Caco-2 (cell line): ENCODE data around the gene IGLL5. TPM values are rescaled to one million over a fixed set of nuclear protein-coding genes. Genes with fewer than 3 reads are reported as not detected.

Experiments used
- BruUV-seq: library from RNA; stranded (reverse); fragments of 400-500 nt; replicated peaks from 2 replicates; lab custom pipeline; 2021; lab: Mats Ljungman, UMichigan
- CTCF ChIA-PET: fragments of 300-600 bp; sonication (Branson Sonifier 250); formaldehyde crosslinking; loops from one replicate; lab custom pipeline; 2022; ENCODE audit warnings: antibody characterized with exemption; lab: Charles Lee
- POLR2A ChIA-PET: fragments of 300-600 bp; sonication (Branson Sonifier 250); formaldehyde crosslinking; loops from one replicate; lab custom pipeline; 2022; ENCODE audit warnings: antibody characterized with exemption; lab: Charles Lee
- DNase-seq, 2 experiments: peaks; one replicate each; pipeline versions ENCODE4 v3.0.0 to v3.0.0-alpha.2; 2020 to 2022
- H3K27me3 ChIP-seq: replicated peaks from 2 replicates; pipeline ENCODE4 v1.6.0; 2011; ENCODE audit warnings: low read length; ENCODE audit not compliant: control insufficient read depth, insufficient read depth
- H3K36me3 ChIP-seq: 2 replicates; pipeline ENCODE4 v1.5.1; 2011; ENCODE audit warnings: low read length; ENCODE audit not compliant: control insufficient read depth, insufficient read depth
- H3K4me1 ChIP-seq: fragments of 250-450 bp; sonication (Bioruptor Pico); 2 replicates; pipeline ENCODE4 v1.5.1; 2020; ENCODE audit warnings: mild to moderate bottlenecking
- H3K4me3 ChIP-seq: 2 replicates; pipeline ENCODE4 v1.5.1; 2011; ENCODE audit warnings: low read depth, mild to moderate bottlenecking, control low read depth, low read length
- H3K9me3 ChIP-seq: fragments of 250-450 bp; sonication (Bioruptor Pico); 2 replicates; pipeline ENCODE4 v1.5.1; 2020; ENCODE audit warnings: mild to moderate bottlenecking, moderate library complexity
- H3K27ac Mint-ChIP-seq: one replicate; pipeline ENCODE4 v1.8.0; 2022; ENCODE audit warnings: mixed read lengths; ENCODE audit not compliant: unreplicated experiment
- H3K27me3 Mint-ChIP-seq: one replicate; pipeline ENCODE4 v1.8.0; 2022; ENCODE audit warnings: mixed read lengths; ENCODE audit not compliant: insufficient read depth, unreplicated experiment
- H3K36me3 Mint-ChIP-seq: one replicate; pipeline ENCODE4 v1.8.0; 2022; ENCODE audit warnings: mild to moderate bottlenecking, mixed read lengths; ENCODE audit not compliant: insufficient read depth, unreplicated experiment
- H3K4me1 Mint-ChIP-seq: one replicate; pipeline ENCODE4 v1.8.0; 2022; ENCODE audit warnings: low read depth, mixed read lengths; ENCODE audit not compliant: unreplicated experiment
- H3K4me3 Mint-ChIP-seq: one replicate; pipeline ENCODE4 v1.8.0; 2022; ENCODE audit warnings: mild to moderate bottlenecking, moderate library complexity, mixed read lengths; ENCODE audit not compliant: unreplicated experiment
- H3K9me3 Mint-ChIP-seq: one replicate; pipeline ENCODE4 v1.8.0; 2022; ENCODE audit warnings: mixed read lengths; ENCODE audit not compliant: unreplicated experiment
- CTCF ChIP-seq, 2 experiments: fragments of 200-600 bp in 1 of 2; IDR thresholded peaks; 1 replicate in 1 of 2; 2 replicates in 1 of 2; pipeline versions ENCODE4 v1.5.1 to v1.8.0; 2011 to 2022; ENCODE audit warnings: antibody characterized with exemption in 1 of 2, control low read depth in 1 of 2, inconsistent platforms in 1 of 2, low read depth in 1 of 2, low read length in 1 of 2, mild to moderate bottlenecking in 1 of 2, moderate library complexity in 1 of 2; ENCODE audit not compliant: insufficient read depth in 1 of 2, severe bottlenecking in 1 of 2, unreplicated experiment in 1 of 2
- intact Hi-C: fragments of 100-400 bp; cut with micrococcal nuclease; formaldehyde crosslinking; loops from one replicate; pipeline ENCODE4 v1.10.0; 2022; ENCODE audit not compliant: unreplicated experiment
- total RNA-seq: library from RNA; stranded (reverse); gene quantifications from 2 replicates; pipeline ENCODE4 v1.2.3, GENCODE V29; 2022

The IGLL5 gene
- total RNA-seq, 1 experiment from 2014 or later: not detected

GRCh38 chr22:22925146-22925804 is 37.7 kb downstream of the IGLL5 start:
- TF ChIP-seq CTCF (IDR thresholded peaks at IDR 0.05; ENCODE audit: insufficient read depth in 1 of 2, low read depth in 1 of 2, low read length in 1 of 2, severe bottlenecking in 1 of 2, unreplicated experiment in 1 of 2): no peak
- H3K27me3 Mint-ChIP-seq: no peaks in the 10 kb centered on the region
- peaks cover 22% of the 10 kb centered on the region for H3K4me1 Mint-ChIP-seq
- no TSS peak for BruUV-seq
- no peak for DNase-seq
- Histone ChIP-seq H3K27me3 (no peaks in the 10 kb centered on the region), H3K9me3 (no peaks in the 10 kb centered on the region), H3K4me3 (no peak overlapping the region), H3K36me3 (no peaks in the 10 kb centered on the region), H3K4me1 (peaks cover 33% of the 10 kb centered on the region)
- intact Hi-C loops: no loop called here
- no peaks in the 10 kb centered on the region for H3K9me3 Mint-ChIP-seq
- H3K4me3 Mint-ChIP-seq: no peak overlapping the region
- no peaks in the 10 kb centered on the region for H3K36me3 Mint-ChIP-seq
- ChIA-PET CTCF (no interaction called here), POLR2A (no interaction called here)
- H3K27ac Mint-ChIP-seq: peak overlapping the region; percentile 2

- no peaks in the 10 kb centered on the region for H3K36me3 Mint-ChIP-seq
- no peaks in the 10 kb centered on the region for H3K9me3 Mint-ChIP-seq
- no TSS peak for BruUV-seq
- intact Hi-C loops: no loop called here
- no peak for TF ChIP-seq CTCF (IDR thresholded peaks at IDR 0.05; ENCODE audit: insufficient read depth in 1 of 2, low read depth in 1 of 2, low read length in 1 of 2, severe bottlenecking in 1 of 2, unreplicated experiment in 1 of 2)
- Histone ChIP-seq H3K27me3 (no peaks in the 10 kb centered on the region), H3K9me3 (no peaks in the 10 kb centered on the region), H3K4me3 (no peak overlapping the region), H3K4me1 (peaks cover 33% of the 10 kb centered on the region), H3K36me3 (no peaks in the 10 kb centered on the region)
- no peaks in the 10 kb centered on the region for H3K27me3 Mint-ChIP-seq
- peak; percentile 18 to 48 for DNase-seq
- peaks cover 22% of the 10 kb centered on the region for H3K4me1 Mint-ChIP-seq
- no peak overlapping the region for H3K4me3 Mint-ChIP-seq
- peak overlapping the region; percentile 72 for H3K27ac Mint-ChIP-seq
- ChIA-PET CTCF (no interaction called here), POLR2A (no interaction called here)
These were observed 38.3 kb downstream of the IGLL5 start for GRCh38 chr22:22925805-22926369.

DNA sequence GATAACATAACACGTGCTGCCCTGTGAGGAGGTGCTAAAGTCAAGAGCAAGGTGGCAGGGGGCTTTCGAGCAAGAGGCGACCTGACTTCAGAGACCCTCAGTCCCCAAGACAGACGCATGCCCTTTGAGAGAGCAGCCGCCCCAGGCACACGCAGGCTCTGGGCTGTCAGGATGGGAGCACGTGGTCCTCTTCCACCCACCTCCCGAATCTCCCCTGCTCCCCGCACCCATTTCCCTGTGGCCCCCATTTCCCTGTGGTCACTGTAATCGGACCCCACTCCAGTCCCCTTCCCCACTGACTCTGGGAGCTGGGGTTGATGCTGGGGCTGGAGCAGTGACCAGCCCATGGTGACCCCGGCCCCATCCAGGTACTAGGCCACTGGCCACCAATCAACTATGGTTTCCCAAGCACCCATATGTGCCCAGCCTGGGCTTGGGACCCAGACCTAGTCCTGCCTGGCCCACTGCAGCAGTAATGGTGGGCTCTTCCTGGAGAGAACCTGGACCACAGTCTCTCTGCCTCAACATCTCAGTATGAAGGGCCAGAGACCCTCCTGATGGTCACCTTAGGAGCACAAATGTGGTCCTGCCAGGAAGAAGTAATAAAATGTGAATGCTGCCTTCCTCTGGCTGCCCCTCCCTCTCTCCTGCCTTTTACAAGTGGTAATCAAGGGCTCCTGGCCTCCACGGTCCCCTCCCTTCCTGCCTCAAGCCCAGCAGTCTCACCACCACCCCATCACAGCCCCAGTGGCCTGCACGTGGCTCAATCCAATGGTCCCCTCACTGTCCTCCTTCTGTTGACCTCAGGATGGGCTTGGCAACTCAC is 39.0 kb downstream of the IGLL5 start:
- no peaks in the 10 kb centered on the region for H3K27me3 ChIP-seq
- peaks cover 22% of the 10 kb centered on the region for H3K4me1 Mint-ChIP-seq
- H3K27me3 Mint-ChIP-seq: no peaks in the 10 kb centered on the region
- POLR2A ChIA-PET: no interaction called here
- CTCF ChIA-PET: no interaction called here
- H3K9me3 Mint-ChIP-seq: no peaks in the 10 kb centered on the region
- no peaks in the 10 kb centered on the region for H3K9me3 ChIP-seq
- no peak overlapping the region for H3K4me3 ChIP-seq
- no TSS peak for BruUV-seq
- no peaks in the 10 kb centered on the region for H3K36me3 ChIP-seq
- DNase-seq: no peak
- H3K36me3 Mint-ChIP-seq: no peaks in the 10 kb centered on the region
- H3K4me3 Mint-ChIP-seq: no peak overlapping the region
- no peak for TF ChIP-seq CTCF (IDR thresholded peaks at IDR 0.05; ENCODE audit: insufficient read depth in 1 of 2, low read depth in 1 of 2, low read length in 1 of 2, severe bottlenecking in 1 of 2, unreplicated experiment in 1 of 2)
- peak overlapping the region; percentile 72 for H3K27ac Mint-ChIP-seq
- peaks cover 33% of the 10 kb centered on the region for H3K4me1 ChIP-seq
- intact Hi-C loops: no loop called here
